HG02623 (cell line): ENCODE measurements around the gene CNPY4.
"Not testable (repeated sequence)": the region's sequence is repeated elsewhere in the genome, so short reads cannot be mapped to it uniquely, and the experiment has no call there.

Experiments used
- ATAC-seq: cut with Tn5 transposase; IDR thresholded peaks from one replicate; pipeline ENCODE4 v1.9.1; 2021; ENCODE audit warnings: moderate library complexity; ENCODE audit not compliant: unreplicated experiment

Gene CNPY4

DNA sequence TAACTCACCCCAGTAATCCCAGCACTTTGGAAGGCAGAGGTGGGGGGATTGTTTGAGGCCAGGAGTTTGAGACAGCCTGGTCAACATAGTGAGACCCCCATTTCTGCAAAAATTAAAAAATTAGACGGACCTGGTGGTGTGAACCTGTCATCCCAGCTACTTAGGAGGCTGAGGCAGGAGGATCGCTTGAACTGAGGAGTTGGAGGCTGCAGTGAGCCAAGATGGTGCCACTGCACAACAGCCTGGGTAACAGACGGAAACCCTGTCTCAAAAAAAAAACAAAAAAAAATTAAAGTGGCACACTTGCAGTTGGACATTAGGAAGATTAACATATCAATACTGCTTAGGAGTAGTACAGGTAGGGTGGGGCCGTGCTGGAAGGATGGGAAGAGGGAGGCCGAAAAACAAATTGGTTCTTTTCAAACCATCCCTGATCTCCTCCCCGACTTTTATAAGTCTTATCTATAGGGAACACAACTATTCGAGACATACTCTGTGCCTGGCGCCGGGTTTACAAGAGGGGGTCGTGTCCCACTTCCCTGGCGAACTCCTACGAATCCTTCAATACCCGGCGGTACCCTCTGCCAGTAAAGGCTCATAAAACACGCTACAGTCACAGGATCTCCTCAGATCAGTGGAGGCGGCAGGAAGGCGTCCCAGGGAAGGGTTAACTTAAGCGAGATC lies 904 bp upstream of the CNPY4 start:
- no peak for ATAC-seq

DNA sequence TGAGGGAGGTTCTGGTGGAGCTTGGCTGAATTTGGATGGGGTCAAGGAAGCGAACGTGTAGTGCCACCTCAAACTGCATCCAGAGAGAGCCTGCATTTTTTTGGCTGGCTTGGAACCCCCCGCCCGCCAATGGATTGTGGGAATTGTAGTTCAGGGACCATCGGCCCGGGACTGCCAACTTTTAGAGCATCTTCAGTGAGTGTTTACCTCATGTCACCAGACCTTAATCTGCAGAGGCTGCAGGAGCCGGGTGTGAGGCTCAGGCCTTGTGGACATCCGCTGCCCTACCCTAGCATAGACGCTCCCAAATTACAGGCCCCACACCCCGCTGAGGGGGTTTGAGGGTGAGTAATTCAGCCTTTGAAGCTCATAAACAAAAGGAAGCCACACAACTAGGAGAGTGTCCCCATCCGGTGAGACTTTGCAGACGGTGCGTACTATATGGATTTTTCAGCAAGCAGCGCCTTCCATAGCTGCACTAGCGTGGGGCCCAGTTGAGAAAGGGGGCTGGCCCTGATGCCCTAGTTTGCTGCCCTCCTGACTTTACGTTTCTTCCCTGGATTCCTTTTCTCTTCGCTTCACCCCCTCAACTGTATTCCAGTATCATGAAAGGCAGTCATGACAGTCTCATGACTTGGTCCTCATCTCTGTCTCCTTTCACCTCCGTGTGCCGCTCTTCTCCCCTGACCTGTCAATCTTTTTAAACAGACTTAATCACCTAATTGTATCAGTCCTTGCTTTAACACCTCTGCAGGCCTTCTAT lies 717 bp downstream of the CNPY4 start:
- ATAC-seq = no peak

DNA sequence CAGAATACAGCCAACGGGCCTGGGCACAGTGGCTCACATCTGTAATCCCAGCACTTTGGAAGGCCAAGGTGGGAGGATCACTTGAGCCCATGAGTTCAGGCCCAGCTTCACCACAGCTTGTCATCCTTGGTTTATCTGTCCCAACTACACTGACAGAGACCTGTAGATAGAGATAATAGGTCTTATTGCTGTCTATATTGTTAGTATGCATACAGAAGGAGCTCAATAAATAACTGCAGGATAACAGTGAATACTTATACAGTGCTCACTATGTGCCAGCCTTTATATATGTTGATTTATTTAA lies 1.3 kb downstream of the CNPY4 start:
- ATAC-seq = no peak

DNA sequence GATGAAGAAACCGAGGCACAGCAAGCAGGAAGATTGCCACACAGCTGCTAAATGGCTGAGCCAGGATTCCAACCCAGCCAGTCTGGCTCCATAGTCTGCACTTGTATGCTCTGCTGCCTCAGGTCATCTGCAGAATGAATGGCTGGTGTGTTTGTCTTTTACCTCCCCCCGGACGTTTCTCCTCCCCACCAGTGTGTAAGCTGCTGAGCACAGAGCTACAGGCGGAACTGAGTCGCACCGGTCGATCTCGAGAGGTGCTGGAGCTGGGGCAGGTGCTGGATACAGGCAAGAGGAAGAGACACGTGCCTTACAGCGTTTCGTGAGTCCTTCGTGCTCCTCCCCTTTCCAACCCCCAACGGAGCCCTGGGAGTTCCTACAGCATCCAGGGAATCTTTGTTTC lies 2.6 kb downstream of the CNPY4 start:
- ATAC-seq = no peak

DNA sequence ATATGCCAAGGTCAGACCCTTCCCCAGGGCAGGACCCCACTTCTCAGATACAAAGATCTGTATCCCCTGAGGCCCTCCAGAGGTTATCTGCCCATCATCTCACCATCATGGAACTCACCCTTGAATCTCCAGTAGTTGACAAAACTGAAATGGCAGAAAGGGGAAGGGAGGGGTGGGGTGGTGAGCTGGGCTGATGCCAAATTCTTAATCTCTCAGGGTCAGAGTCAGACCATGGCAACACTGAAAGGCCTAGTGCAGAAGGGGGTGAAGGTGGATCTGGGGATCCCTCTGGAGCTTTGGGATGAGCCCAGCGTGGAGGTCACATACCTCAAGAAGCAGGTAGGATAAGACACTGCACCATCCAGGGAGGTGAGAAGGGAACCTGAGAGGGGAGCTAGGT lies 3.1 kb downstream of the CNPY4 start:
- ATAC-seq = no peak

DNA sequence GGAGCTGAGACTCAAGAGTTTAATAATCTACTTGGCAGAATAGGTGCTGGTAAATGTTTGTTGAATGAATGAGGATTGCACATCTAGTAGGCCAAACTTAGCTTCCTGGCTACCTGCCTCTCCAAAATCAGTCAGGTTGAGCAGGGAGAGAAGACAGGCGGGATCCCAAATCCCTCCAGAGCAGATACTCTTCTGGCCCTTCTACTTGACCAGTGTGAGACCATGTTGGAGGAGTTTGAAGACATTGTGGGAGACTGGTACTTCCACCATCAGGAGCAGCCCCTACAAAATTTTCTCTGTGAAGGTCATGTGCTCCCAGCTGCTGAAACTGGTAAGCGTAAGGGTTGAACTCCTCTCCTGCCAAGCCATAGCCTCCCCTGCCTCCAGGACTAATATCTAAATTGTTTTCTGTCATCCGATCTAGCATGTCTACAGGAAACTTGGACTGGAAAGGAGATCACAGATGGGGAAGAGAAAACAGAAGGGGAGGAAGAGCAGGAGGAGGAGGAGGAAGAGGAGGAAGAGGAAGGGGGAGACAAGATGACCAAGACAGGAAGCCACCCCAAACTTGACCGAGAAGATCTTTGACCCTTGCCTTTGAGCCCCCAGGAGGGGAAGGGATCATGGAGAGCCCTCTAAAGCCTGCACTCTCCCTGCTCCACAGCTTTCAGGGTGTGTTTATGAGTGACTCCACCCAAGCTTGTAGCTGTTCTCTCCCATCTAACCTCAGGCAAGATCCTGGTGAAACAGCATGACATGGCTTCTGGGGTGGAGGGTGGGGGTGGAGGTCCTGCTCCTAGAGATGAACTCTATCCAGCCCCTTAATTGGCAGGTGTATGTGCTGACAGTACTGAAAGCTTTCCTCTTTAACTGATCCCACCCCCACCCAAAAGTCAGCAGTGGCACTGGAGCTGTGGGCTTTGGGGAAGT lies 5.1 kb downstream of the CNPY4 start:
- no peak for ATAC-seq

DNA sequence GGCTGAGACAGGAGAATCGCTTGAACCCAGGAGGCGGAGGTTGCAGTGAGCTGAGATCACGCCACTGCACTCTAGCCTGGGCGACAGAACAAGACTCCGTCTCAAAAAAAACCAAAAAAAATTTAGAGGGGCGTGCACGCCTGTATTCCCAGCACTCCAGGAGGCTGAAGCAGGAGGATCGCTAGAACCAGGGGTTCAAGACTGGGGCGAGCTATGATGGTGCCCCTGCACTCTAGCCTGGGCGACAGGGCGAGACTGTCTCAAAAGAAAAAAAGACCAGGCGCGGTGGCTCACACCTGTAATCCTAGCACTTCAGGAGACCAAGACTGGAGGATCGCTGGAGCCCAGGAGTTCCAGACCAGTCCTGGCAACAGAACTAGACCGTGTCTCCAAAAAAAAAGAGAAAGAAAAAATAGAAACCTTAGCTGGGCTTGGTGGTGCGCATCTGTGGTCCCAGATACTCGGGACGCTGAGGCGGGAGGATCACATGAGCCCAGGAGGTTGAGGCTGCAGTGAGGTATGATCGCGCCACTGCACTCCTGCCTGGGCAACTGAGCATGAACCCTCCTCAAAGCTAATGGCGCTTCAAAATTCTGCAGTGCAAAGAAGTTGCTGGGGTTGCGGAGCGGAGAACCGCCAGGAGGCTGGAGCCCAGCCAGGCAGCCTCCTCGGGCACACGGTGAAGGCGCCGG lies 7.0 kb downstream of the CNPY4 start:
- peak; percentile 4 for ATAC-seq

DNA sequence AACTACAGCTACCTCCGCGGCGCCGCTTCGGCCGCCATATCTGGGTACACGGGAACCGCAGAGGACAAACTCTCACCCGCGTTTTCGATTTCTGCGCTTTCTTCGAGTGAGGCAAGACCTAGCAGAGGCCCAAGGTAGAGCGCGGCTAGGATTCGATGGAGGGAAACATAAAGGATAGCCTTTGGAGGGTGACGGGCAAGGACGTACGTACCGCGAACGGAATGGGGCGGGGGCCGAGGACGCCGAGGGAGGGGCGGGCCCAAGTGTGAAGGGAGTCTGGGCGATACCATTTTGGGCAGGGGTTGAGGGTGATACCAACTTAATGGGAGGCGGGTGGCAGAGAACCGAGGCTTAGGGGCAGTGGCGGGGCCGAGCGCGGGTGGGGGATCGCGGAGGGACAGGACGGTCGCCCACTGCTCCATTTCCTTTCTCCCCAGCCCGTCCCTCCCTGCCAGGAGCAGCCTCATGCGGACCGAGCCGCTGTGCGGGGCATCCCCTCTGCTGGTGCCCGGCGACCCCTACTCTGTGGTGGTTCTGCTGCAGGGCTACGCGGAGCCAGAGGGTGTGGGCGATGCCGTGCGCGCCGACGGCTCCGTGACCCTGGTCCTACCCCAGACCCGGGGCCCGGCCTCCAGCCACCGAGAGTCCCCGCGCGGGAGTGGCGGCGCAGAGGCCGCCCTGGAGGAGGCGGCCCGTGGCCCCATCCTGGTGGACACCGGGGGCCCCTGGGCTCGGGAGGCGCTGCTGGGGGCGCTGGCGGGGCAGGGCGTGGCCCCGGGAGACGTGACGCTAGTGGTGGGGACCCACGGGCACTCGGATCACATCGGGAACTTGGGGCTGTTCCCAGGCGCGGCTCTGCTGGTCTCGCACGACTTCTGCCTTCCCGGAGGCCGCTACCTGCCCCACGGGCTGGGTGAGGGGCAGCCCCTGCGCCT lies 7.8 kb downstream of the CNPY4 start, which contains the start of gene MBLAC1:
TSS of gene MBLAC1 (plus strand) at position 37 of the 935 bp plus-strand sequence. CDS start at position 466, 429 bp downstream.
- ATAC-seq = peak; percentile 55

DNA sequence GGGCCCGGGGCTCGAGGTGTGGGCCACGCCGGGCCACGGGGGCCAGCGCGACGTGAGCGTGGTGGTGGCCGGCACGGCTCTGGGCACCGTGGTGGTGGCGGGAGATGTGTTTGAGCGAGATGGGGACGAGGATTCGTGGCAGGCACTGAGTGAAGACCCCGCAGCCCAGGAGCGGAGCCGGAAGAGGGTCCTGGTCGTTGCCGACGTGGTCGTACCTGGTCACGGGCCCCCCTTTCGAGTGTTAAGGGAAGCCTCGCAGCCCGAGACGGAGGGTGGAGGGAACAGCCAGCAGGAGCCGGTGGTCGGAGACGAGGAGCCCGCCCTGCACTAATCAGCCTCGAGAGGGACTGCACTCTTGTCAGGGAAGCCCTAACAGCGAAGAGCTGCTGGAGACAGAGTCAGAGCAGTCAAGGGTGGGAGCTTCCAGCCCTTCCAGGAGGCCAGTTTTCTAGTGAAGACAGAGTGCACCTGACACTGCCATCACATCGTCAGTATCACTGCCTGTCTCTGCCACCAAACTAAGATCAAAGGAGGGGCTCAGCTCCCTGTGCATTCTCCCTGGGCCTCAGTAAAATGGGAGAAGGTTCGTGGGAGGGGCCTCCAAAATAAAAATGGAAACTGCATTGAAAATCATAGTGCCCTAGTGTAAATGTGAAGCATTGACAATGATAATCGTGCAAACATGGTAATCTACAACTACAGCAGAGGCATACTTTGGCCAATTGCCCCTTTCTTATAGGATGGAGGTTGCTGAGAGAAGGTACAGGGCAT lies 8.6 kb downstream of the CNPY4 start:
- ATAC-seq = no peak

DNA sequence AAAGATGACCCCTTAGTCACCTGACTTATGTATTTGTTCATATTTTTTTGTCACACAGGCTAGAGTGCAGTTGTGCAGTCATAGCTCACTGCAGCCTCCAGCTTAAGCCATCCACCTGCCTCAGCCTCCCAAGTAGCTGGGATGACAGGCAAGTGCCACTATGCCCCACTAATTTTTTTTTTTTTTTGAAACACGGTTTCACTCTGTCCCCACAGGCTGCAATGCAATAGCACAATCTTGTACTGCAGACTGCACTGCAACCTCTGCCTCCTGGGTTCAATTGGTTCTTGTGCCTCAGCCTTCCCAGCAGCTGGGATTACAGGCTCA lies 9.2 kb downstream of the CNPY4 start:
- no peak for ATAC-seq

DNA sequence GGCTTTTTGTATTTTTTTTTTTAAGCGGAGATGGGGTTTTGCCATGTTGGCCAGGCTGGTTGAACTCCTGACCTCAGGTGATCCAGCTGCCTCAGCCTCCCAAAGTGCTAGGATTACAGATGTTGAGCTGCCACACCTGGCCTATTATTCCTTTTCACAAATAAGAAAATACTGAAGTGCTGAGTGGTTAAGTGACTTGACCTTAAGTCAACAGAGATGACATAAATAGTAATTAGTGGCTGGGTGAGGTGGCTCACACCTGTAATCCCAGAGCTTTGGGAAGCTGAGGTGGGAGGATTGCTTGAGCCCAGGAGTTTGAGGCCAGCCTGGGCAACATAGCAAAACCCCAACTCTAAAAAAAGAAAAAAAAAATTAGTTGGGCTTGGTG lies 10.8 kb downstream of the CNPY4 start:
- not testable (repeated sequence) for ATAC-seq

DNA sequence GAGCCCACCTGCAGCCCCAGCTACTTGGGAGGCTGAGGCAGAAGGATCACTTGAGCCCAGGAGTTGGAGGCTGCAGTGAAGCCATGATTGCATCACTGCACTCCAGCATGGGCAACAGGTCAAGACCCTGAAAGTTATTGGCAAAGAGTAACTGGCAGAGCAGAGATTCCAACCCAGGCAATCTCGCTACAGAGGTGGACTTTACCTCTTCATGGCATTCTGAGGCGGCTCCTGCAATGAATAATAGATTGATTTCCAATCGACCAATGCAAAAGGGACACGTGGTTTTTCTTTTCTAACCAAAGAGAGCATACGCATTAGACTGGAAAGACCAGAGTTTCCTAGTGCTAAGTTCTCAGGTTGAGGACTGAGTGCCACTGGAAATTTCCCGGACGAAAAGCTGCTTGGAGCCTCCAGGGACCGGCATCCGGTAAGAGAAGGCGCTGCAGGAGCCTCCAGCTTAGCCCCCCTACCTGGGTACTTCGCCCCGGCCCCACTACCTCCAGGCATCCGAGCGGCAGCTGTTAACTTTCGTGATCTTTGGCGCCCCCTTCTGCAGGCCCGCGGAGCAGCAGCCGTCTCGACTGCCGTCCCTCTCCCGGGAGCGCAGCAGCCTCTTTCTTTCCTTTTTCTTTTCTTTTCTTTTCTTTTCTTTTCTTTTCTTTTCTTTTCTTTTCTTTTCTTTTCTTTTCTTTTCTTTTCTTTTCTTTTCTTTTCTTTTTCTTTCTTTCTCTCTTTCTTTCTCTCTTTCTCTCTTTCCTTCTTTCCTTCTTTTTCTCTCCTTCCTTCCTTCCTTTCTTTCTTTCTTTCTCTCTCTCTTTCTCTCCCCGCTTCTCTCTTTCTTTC lies 11.4 kb downstream of the CNPY4 start:
- ATAC-seq = no peak

DNA sequence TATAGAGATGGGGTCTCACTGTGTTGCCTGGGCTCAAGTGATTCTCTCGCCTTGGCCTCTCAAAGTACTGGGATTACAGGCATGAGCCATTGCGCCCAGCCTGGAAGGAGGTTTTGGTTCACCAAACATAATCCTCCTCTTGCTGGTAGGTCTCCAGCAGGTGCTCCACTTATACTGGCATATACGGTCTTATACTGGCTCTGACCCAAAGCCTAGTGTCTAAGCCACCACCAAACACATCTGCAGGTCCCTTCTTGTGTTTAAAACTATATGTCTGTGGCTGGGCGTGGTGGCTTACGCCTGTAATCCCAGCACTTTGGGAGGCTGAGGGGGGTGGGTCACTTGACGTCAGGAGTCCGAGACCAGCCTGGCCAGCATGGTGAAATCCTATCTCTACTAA lies 12.7 kb downstream of the CNPY4 start:
- ATAC-seq = no peak

DNA sequence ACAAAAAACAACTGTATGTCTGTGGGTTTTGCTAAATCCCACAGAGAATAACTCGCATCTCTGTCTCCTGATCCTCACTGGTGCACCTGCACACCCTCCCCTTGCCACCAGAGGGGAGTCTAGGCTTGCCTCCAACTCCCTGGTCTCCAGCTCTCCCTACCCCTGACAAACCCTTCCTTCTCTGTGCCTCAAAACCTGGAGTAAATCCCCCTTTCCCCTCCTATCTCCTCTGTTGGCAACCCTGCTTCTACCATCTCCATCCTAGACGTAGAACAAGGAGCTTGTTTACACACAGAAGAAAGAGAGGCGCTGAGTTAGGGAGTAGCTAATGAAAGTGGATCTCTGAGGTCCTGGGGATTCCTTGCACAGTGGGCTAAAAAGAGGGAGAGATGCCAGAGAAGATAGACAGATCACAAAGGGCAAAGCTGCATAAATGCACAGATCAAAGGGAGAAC lies 13.3 kb downstream of the CNPY4 start:
- peak; percentile 73 for ATAC-seq

DNA sequence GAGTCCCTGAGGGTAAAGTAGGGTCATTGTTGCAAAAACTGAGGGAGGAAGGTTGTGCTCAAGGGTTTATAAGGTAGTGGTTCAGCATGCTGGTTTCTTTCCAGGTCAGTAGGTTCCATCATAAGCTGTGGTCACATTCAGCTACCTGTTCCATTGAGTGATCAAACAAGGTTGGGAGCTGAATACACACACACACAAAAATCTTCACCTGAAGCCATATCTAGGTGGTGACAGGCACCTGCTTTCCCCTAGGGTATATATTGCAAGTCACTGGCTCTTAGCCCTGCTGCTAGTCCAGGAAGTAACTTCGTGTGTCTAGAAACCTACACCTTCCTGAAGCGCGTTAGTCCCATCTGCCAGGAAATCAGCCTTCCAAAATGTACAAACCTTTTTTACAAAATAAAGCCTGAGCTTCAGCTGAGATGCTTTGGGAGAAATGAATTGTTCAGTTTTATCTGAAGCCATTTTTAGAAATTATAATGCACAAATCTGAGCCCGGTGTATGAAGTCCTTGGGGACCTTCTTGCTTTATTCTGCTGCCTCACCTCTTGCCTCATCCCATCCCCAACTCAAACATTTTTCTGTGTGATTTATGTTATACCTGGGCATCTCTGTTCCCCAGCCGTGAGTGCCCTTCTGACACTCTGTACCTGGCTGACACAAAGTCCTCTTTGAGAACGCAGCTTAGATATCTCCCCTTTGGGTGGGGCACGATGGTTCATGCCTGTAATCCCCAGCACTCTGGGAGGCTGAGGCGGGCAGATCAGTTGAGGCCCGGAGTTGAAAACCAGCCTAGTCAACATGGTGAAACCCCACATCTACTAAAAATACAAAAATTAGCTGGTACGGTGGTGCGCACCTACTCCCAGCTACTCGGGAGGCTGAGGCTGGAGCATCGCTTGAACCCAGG lies 18.7 kb downstream of the CNPY4 start:
- no peak for ATAC-seq

DNA sequence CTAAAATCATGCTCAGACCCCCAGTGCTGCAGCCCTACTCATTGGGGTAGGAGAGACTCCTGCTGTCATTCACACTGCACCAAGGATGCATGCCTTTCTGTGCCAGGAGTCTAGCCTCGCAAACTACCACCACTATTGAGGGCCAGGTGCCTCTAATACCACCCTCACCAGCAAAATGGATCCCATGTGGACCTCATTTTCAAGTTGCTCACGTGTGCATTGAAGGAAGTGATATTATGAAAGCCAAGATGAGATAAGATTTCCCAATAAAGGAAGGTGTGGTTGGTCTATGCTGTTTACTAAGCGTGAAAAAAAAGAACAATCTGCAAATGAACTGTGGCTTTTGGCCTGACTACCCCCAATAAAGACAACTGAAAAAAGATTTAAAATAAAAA lies 22.1 kb downstream of the CNPY4 start:
- no peak for ATAC-seq

DNA sequence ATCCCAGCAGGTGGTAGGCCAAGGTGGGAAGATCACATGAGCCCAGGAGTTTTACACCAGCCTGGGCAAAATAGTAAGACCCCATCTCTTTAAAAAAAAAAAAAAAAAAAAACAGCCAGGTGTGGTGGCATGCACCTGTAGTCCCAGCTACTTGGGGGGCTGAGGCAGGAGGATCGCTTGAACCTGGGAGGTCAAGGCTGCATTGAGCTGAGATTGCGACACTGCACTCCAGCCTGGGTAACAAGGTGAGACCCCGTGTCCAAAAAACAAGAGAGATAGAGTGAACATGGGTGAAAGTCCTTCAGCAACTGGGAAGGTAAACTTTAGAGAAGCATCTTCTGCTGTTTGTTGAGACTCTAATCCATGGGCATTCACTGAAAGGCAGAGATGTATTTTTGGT lies 23.0 kb downstream of the CNPY4 start:
- ATAC-seq = no peak
